SW 1271 (cell line): ENCODE measurements around the gene P2RY2.
A peak's percentile ranks its signal among the peaks of the same experiment; 100 is the strongest.
"Not testable (repeated sequence)": the region's sequence is repeated elsewhere in the genome, so short reads cannot be mapped to it uniquely, and the experiment has no call there.

Experiments
- DNase-seq, 2 experiments: peaks; one replicate each; lab custom pipeline; 2025; lab: John Stamatoyannopoulos, UW

Gene P2RY2

DNA sequence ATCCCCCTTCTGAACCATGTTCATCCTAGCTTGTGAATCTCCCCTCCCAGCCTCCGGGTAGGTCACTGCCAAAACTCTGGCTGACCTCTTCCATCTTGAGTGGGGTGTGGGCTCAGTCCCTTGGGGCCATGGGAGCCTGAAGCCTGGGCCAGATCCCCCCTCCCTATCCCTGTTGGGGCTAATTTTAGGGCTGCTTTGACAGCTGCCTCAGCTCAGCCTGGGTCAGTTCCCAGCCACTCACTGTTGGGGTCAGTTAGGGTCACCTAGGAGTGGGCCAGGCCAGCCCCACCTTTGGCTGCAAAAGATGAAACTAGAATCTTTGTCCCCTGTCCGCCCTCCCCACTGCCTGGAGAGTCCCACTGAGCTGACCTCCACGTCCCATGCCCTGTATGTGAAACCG, 29.8 kb upstream of the P2RY2 start:
- DNase-seq: no peak

DNA sequence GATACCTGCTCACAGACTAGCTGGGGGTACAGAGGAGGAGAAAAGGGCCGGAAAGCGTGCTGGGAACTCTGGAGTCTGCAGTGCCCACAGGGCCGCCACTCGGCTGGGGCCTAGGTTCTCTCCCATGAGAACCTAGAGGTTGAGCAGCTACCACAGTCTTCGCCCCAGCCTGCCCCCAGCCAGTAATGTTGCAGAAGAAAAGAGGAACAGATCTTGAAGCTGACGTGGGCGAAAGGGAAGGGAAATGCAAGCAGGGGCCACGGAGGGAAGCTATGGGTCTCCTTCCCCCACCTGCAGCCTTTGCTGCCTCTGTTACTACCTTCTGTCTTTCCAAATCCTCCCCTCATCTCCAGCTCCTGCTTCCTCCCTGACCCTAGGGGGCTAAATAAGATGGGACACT, 28.8 kb upstream of the P2RY2 start:
- no peak for DNase-seq

DNA sequence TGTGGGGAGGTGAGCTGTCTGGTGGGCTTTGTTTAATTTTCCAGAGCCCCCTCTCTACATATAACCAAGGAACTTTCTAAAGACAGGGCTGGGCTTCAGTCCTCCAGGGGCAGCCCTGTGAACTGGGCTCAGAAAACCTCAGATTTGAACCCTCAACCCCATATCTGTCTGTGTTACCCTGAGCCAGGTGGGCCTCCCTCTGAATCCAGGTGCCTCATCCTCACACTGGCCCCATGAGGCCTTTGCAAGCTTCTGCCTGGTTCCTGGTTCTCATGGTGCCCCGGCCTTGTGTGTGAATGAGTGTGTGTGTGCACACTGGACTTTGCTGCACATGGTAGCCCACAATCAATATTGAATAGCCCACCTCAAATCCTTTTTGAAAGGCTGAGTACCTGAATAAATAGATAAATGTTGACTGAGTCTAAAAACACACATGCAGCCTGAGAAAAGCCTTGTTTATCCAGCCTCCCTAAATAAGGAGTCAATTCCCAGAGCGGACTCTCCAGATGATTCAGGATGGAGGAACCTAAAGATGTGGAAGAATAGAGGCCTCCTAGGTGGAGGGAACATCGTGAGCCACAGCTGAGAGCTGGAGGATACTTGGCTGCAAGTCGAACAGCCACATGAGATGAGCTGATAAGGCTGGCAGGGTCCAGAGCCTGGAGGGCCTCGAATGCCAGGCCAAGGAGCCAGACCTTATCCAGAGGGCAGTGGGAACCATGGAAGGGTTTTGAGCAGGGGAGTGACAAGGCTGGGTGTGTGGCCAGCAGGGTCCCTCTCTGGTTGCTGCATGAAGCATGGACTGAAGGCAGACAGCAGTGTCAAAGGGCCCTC, 28.1 kb upstream of the P2RY2 start:
- no peak for DNase-seq

DNA sequence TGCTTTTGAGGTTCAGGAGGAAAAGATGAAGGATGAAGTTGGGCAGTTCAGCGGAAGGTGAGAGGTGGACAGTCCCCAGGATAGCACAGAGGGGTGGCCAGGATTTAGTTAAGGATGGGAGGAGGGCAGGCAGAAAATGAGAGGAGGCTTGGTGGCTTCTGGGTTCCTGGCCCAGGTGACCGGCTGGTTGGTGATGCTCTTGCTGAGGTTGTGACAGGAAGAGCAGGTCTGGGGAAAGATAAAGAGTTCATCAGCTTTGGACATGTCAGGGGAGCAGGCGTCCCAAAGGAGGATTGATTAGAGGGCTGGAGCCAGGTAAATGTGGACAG, 27.6 kb upstream of the P2RY2 start:
- DNase-seq: no peak

DNA sequence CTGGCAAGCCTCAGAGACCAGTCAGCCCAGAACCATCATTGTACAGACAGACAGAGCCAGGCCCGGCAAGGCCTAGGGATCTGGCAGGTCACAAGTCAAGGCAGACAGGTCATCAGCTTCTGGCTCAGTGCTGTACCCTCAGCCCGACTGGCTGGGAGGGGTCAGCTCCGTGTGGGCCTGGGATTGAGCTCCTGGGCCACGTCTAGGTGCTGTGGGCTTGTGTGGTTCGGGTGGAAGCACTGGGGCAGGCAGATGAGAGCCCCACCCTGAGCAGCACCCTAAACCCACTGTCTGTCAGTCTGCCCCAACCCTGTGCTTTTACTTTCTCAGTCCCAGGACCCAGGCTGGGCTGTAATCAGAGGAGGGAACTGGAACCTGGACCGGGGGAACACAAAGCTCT, 26.9 kb upstream of the P2RY2 start:
- no peak for DNase-seq

DNA sequence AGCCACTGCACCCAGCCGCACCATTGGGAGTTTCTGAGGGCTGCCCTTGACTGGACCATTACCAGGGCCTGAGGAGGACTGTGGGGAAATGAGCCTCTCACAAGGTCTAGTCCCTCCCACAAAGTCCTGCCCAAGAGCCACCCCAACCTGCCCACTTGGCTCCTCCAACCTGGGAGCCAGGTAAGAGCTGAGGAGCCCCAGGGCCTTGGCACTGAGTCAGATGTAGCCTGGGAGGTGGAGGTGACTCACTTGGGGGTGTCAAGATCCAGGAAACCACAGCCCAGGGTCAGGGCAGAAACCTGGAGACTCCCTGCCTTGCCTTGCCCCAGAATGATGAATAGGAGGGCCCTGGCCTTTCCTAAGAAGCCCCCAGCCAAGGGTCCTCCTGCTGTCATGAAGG, 25.8 kb upstream of the P2RY2 start:
- DNase-seq: no peak

DNA sequence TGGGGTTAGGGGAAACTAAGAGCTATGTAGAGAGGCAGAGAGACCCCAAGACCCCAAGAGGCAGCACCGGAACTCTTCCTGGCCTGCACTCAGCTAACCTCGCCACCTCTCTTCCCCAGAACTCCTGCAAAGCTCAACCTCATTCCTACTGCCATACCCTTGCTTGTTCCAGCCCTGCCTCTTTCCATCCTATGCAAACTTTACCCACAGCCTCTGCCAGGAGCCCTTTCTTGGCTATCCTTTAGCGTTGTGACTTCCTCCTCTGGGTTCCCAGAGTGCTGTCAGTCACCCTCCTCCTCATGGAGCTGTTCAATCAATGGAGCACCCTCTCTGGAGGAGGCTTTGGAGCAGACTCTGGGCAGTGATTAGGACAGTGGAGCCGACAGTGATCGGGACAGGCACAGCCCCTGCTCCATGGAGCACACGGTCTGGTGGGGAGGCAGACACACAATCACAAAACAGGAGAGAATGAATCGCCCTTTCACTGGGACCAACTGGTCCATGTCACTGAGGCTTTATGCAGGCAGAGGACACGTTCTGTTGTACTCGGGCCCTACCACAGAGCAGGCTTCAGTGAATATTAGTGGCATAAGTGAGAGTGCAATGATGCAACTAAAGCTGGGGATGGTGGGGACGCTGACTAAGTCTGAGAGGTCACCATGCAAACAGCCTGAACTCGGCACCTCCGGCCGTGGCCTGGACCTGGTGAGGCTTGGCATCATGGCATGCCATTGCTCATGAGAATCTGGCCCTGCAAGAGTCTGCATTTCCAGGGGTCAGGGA, 24.6 kb upstream of the P2RY2 start:
- no peak for DNase-seq

DNA sequence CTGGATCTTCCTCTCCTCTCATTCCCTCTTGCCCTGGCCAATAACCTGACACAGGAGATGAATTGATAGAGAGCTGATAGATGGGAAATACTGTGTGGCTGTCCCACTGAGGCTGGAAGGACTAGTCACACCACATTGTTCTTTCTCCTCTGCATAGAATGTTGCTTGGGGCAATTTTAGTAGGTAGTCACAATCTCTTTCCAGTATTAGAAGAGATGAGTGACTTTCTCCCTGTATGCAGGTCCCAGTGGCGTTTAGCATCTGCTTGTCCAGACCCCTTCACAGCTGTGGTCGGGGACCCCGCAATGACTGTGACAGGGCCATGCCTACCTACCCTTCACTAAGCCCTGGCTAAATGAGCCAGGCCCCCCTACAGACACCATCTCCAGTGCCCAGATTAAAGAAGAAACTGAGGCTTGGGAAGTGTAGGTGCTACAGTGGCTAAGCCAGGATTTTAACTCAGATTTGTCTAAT, 24.0 kb upstream of the P2RY2 start:
- DNase-seq: no peak

DNA sequence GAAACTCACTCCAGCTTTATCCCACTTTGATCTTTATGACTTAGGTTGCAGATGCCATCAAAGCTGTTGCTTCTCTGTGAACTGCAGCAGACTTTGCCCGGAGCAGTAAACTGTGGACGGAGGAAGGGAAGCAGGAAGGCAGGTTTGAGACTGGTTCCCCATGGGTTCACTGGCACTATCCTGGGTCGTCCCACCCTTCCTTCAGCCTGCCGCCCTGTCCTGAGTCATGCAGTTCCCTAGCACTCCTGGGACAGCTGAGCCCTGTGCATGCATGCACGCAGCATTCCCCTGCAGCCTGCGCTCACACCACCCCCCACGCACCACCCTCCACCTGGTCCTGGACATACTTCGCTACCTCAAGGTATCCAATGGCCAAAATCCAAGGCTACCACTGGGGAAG, 23.5 kb upstream of the P2RY2 start:
- no peak for DNase-seq

DNA sequence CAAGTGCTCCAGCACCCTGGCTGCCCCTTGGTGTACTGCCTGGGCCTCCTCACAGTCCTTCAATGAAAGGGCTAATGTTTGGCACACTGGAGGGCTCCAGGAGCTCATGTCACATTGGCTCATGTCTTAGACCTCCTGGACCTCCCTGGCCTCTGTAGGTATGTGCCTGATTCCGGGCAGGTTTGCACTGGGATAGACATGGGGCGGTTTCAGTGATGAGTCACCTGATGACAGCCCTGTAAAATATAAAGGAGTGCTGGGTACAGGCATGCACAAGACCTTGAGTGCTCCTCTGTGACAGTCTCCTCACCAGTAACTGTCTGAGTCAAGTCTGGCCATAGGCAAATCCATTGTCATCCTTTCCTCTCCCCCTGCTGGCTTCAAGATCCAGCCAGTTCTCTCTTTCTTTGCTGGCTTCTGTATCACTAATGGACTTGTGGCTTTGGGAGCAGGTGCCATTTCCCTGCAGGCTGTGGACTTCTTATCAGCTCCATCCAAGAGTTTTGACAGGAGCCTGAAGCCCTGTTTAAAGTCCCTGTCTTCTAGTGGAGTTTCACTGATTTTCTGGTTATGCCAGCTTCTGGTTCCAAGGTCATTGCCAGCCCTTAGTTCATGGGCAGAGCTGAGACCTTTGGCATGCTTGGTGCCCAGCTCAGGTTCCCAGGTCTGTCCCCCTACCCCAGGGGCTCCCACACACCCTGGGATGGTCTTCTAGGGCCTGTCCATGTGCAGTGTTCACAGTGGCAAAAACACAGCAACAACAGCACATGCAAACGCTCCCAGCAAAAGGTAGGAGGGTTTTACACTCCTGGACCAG, 22.7 kb upstream of the P2RY2 start:
- no peak for DNase-seq

DNA sequence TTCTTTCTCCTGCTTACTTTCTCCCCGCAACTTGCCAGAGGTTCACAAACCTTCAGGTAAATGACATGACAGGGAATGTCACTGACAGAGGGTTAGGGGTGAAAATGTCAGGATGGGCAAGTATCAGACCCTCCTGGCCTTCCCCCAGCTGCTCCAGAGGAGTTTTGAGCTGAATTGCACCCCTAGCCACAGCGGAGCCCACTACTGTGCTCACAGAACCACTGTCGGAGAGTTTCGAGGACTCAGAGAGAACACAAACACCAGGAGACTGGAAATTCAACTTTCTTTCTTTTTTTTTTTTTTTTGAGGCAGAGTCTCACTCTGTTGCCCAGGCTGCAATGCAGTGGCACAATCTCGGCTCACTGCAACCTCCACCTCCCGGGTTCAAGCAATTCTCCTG, 21.5 kb upstream of the P2RY2 start:
- no peak for DNase-seq

DNA sequence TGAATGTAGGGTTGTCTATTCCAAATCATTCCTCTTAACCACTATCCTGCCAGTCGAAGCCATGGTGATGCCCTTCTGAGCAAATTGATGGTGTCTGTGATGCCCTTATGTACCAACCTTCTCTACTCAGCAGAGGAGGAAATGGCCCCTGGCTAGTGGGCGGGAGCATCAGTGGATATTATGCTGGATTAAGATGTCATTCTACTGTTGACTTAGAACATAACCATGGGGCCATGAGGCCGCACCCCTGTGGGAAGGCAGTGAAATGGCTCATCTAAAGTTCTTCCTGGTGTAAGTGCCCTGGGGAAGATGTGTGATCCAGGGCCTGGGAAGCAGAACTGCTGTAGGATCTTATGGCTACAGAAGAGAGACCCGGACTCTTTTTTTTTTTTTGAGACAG, 20.7 kb upstream of the P2RY2 start:
- no peak for DNase-seq

DNA sequence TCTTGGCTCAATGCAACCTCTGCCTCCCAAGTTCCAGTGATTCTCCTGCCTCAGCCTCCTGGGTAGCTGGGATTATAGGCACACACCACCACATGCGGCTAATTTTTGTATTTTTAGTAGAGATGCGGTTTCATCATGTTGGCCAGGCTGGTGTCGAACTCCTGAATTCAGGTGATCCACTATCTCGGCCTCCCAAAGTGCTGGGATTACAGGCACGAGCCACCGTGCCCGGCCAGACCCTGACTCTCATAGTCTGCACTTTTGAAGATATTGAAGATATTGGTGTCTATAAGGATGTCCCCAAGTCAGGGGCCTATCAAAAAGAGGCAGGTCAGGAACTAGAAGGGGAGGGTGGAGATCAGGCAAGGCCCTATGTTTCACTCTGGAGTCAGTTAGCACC, 20.3 kb upstream of the P2RY2 start:
- not testable (repeated sequence) for DNase-seq

DNA sequence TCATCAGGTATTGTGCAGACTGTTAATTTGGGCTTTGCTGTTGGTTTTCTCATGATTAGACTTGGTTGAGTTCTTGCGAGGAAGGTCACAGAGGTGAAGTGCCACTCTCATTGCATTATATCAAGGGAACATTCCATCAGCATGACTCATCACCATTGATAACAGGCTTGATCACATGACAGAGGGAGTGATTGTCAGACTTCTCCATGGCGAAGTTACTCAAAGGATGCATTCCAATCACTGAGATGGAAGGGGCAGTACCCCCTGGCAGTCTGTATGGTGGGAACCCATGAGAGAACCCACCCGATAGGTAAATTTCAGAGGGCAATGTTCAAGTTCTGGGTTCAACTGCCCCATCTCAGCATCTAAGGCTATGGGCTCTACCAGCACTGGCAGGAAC, 19.4 kb upstream of the P2RY2 start:
- peak; percentile 27 to 67 for DNase-seq

DNA sequence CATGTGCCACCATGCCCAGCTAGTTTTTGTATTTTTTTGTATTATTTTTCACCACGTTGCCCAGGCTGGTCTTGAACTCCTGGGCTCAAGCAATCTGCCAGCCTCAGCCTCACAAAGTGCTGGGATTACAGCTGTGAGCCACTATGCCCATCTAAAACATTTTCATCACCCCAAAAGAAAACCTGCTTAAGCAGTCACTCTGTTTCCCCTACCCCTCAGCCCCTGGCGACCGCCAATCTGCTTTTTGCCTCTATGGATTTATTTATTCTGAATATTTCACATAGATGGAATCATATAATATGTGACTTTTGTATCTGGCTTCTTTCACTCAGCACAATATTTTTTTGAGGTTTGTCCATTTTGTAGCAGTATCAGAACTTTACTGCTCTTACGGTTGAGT, 18.6 kb upstream of the P2RY2 start:
- DNase-seq: no peak

DNA sequence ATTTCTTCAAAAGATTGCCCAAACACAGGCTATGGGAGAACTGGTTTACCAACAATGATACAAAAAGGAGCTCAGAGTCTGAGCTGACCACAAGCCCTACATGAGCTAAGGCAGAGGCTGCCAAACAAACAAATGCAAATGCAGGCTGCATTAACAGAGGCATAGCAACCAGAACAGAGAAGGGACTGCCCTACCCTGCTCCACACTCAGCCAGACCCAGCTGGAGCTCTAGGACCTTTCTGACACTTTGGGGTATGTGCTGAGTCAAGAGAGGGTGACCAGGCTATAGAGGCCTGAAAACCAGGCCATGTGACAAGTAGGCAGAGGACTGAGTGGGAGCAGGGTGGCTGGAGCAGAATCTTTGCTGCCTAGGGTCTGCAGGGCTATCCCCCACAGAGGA, 17.8 kb upstream of the P2RY2 start:
- no peak for DNase-seq

DNA sequence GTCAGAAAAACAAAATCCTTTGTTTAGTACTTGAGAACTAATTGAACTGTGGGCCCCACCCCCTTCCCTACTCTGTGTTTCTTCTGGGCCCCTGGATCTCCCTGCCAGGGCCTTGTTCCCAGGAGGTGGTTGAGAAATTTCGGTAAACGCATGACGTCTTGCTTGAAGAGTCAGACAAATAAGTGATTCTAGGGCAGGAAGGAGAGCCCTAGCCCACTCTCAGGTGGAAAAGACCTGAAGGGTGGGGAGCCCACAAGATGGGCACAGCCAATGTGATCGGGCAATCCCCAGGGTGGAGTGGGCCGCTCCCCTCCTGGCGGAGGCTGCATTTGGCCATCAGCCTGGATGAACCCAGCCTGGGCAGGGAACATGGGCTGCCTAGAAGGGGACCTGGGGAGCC, 16.8 kb upstream of the P2RY2 start:
- DNase-seq: no peak

DNA sequence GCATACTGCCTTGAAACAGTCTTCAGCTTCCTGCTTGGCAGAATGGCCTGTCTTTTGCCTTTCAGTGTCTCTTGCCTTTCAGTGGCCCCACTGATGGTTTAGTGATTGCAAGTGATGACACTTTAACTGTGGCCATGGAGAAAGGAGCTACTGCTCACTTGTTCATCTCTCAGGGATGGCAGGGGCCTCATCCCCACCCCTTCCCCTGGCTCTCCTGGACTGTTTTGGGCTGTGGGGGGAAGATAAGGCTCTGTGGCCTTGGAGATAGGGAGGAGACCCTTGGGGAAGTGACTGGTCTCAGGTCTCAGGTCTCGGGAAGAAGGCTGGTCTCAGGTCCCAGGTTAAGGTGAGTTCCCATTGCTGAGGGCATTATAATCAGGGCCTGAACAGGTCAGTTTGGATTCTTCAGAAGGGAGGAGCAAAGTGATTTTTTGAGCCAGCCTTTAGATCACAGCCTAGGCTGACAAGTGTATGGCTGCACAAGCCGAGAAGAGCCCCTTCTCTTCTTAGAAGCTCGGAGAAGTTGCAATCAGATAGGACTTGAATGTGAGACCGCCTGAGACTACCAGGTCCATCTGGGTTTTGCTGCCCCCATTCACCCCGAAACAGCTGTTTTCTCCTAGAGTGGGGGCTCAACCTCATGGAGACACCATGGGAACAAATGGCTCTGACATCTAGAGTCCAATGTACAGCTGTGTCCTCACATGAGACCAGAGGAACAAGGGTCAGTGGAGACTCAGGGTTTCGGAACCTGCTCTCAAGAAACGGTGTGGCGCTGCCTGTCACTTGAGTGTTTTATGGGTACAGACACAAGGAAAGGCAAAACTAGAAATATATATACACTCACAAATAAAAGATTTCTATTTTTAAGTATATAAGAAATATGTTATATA, 15.9 kb upstream of the P2RY2 start:
- no peak for DNase-seq

DNA sequence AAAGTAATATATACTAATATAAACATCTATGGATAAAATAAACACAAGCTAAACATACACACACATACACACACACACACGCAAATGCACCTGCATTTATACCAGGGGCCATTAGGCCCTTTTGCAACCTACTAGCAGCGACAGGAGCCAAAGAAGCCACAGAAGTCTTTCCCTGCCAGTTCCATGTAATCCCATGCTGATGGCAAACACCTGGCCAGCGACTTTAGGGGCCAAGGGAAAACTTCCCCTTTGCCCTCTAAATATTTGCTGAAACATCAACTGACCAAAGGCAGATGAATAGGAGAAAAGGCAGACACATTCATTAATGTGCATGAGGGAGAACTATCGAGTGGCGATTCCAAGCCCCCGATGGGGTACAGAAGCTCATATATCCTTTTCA, 14.8 kb upstream of the P2RY2 start:
- no peak for DNase-seq

DNA sequence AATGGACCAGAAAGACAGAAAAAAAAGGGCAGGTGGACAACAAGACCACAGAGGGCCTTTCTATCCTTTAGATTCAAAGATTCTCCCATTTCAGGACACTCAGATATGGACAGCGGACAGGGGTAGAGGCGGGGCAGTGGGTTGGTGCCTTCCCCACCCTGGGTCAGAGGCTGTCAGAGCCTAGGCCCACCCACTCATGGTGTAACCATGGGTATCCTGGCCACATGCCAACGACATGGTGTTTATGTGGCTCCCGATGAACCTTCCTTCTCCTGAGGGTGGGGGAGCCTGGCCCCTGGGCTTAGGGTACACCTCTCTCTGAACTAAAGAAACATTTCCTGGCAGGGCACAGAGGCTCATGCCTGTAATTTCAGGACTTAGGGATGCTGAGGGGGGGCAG, 14.3 kb upstream of the P2RY2 start:
- no peak for DNase-seq

DNA sequence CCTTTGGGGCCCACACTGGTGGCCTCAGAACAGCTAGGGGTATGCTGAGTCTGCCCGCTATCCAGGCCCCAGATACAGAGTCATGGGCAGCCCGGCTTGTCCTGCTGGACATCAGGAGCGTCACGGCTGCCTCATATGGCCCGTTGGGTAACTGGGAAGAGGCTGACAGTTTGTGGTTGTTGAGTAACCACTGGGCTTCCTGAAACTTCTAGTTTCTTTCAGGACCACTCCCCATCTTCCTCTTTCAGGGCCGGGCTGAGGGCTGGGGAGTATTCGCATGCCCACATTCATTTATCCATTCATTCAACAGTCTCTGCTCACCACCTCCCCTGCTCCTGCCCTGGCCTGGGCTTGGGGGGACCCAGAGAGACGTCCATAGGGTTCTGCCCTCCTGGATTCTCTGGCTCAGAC, 13.4 kb upstream of the P2RY2 start:
- no peak for DNase-seq
